Glomerular visceral epithelial cell (primary cell): ENCODE data around the gene GH2.

ENCODE experiments used
- DNase-seq: peaks from one replicate; pipeline ENCODE4 v3.0.0-alpha.2; 2016; ENCODE audit errors: extremely low spot score

The GH2 gene

DNA sequence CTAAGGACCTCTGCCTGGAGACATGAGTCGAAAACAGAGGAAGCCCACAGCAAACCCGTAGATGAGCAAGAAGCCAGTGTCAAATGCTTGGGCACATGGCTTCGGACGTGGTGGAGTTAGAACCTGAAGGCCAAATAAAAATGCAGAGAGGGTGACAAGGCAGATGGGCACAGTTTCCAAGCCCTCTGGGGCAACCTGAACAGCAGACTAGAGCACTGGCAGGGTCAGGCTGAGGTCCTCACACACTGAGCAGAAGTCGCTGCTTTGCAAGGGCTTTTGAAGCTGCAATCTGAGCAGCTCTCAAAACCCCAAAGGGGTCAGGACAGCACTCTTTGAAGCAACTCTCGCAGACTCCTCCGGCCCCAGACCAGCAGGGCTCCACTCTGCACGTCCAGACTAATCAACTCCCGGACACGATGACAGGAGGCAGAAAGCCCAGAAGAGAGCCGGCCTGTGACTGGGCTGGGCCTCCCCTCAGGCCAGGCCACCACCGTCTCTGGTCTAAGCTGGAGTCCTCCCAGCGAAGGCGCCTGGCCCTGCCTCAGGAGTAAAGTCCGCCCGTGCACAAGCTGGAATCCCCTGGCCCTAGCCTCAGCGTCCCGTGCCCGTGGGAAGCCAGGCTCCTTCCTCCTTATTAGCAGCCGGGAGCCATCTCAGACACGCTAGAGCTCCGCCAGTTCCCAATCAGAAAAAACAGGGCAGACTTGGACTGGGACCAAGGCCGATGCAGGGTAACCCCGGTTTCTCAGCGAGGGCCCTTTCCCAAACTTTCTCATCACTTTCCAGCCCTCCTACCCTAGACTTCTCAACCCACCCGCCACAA, 40.2 kb downstream of the GH2 start:
- peak; percentile 35 for DNase-seq

DNA sequence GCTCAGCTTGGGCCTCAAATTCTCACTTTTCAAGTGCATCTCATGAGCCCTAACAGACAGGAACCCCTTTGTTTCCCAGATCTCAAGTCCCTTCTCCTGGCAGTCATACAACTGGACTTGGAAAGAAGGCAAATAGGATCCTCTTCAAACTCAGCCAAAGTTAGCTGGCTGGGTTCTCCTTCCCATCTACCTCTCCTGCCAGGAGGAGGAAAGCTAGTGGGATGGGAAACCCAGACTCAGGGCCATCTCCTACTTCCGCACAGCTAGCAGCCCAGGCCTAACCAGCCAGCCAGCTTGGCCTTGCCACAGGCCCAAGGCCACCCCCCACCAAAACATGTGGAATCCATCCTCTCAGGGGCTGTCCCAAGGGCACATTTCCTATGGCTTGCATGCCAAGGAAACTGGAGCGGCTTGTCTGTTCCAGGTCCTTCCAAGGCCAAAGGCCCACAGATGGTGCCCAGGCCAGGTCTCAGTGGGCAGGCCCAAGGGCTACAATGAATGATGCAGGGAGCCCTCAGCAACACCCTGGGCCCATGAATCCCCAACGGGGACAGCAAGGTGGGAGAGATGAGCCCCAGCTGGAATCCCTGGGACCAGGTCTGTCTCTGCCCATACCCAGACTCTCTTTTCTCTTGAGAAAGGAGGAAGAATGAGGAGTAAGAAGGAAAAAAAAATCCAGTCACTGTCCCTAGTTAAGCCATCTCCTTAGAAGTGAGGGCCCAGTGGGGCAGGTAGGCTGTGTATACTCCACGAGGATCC, 41.0 kb downstream of the GH2 start:
- no peak for DNase-seq

DNA sequence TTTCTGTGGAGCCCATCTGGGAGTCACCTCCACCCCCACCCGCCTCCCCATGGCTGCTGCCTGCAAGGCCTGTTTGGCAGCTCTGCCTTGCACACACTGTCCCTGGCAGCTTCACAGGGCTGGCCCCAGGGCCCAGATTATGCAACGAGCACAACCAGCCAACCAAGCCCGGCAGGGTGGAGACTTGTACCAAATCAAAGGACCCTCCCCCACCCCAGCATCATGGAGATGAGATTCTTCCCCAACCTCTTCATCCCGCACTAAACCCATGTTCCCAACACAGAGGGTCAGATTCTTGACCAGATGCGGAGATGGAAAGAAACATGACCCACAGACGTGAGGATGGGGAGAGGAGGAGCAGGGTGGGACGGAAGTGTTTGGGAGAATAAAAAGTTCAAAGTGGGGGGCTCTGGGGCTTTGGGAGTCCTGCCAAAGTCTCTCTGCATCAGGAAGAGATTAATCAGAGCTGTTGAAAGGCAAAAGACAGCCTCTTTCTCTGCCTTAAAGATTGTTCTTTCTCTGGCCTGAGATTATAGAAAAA, 43.0 kb downstream of the GH2 start:
- no peak for DNase-seq

DNA sequence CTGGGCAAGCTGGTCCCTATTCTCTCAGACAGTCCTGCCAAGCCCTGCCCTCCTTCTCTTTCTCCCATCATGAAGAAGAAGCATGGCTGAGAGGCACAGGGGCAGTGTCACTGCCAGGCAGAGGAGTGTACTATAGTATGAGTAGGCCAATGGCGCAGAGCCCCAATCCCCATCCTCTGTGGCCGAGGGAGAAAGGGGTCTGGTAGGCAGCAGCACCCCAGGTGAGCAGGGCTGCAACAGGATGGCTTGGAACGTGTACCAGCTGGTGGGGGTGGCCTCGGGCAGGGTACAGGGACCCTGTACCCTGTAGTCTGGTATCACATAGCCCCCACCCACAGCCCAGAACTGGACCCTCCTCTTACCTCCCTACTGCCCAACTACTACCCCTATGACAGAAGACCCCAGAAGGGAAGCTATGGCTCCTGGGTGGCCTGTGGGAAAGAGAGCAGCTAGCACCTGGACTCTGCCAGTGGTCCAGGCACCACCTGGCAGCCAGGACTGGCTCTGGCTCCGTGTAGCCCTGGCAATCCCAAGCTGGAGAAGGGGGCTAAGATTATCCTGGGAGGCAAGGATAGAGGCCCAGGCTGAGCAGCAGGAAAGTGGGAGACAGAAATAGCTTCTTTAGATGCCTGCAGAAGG, 43.7 kb downstream of the GH2 start:
- no peak for DNase-seq

DNA sequence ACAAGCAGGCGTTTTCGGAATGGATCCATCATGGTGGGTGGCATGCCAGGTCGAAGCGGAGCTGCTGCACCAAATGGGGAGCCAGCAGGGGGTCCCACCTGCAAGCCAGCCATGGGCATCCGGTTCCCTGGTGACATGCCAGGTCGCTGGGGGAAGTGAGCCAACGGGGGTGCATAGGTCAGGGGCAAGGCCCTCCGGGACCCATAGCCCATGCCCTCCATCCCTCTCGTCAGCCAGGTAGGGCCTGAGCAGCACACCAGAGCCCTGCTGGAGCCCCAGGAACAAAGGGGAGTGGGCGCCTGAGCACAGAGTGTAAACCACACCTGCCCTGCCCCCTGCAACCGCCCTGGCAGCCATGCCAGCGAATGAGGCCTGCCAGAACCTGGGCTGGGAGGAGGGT, 44.3 kb downstream of the GH2 start:
- DNase-seq = no peak

DNA sequence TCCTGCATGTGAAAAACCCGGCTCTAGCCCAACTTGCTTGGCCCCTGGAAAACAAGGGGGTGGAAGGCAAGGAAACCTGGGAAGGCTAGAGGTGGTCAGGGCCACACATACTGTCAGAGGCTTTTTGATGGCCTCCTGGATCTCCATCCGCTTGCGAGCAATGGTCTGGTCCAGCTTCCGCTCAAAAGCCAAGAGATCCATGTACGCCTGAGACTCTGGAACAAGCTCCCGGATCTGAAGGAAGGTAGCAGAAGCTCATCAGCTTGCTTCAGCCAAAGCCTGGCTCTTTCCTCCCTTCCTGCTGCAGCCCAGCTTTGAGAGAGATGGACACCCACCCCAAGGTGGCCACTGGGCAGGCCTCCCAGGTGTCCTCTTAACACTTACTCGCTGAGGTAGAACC, 44.9 kb downstream of the GH2 start:
- DNase-seq = no peak

DNA sequence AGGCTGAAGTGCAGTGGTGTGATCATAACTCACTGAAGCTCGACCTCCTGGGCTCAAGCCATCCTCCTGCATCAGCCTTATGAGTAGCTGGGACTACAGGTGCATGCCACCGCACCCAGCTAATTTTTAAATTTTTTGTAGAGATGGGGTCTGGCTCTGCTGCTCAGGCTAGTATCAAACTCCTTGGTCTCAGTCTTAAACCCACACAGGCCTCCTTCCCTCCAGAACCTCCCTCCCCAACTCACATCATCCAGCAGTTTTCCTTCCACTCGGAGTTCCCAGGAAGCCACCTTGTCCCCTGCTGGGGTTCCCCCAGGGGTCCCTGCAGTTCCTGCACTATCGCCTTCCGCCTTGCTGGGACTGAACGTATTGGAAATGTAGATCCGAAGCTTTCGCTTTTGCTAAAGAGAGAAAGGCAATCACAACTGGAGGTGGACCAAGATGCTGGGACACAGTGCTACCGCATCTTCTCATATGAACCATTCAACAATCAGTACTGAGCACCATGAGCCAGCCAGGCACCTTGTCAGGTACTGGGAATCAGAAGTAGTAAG, 46.5 kb downstream of the GH2 start:
- no peak for DNase-seq

DNA sequence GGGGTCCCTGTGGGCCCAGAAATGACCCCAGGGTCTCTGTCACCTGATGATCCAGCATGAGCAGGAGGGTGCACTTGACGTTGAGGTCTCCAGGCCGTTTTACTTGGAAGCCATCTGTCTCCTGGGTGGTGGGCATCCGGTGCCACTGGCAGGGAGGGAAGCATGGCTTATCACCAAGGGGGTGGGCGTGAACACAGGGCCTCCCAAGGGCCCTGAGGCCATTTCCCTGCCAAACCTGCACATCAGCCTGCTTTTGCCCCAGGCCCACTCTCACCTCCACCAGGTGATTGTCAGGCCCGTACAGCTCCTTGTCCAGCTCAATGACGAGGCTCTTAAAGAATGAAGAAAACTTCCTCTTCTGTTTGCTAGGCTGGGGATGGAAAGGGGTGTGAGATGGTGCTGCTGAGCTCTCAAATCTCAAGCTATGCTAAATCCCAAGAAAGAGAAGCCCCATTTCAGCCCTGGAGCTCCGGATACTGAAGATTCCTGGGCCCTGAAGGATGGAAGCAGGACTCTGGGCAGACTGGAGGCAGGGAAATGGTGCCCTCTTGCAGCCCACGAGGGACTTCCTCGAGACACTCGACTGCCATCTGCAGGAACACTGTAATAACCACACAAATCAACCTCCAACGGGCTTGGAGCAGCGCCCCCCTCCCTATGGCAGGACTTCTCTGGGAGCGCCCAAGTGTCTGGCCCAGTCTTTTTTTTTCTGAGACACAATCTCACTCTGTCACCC, 47.1 kb downstream of the GH2 start:
- peak; percentile 83 for DNase-seq

DNA sequence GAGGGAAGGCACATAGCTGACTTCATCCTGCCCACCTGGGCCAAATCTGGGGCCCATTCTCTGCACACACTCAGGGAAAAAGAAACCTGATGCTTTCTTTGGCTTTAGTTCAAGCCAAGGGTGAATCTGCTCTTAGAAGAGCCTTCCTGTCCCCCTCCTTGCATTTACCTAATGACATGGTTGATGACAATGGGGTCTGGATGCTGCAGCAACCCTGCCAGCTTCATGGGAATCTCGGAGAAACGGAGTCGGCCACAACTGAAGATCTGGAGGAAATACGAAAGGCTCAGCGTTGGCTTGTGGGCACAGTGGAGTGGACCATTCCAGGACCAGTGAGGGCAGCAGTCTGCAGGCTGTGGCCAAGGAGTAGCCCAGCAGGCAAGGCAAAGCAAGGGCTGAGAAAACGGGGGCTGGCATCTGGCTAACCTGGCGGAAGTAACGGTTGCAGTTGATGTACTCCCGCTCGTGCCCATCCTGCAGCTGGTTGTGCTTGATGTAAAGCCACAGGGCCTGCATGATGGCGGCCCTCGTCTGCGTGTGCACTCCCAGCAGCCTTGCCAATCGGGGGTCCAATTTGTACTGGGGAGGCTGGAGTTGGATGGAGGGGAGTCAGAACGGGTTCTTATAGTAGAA, 47.9 kb downstream of the GH2 start:
- DNase-seq = no peak

DNA sequence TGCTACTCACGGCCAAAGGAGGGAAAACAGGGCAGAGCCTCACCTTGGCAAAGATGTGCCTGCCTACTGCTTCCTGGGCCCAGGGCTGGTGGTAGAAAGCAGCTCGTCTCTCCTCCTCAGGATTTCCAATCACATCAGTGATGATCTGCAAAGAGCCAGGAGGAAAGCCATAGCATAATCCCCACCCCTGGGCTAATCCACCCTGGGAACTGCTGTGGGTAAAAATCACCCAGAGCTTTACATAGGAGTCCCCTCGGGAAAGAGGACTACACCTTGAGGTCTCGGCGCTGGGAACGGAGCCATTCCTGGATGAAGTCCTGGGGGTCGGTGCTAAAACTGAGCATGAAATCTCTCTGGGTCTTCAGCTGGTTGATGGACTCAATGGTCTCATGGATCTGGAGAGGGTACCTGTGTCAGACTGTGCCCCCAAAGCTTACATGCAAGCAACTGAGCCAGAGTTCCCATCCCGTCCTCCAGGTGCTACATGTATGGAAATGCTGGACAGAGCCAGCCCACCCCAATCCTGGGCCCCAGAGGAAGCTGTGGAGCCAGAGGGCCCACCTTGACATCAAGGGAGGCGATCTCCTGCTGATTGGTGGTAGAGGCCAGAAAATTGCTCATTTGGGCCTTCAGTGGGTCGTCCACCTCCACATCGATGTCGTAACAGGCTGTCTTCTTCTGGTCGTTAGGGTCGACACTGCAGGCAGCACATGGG, 48.6 kb downstream of the GH2 start:
- DNase-seq = no peak

DNA sequence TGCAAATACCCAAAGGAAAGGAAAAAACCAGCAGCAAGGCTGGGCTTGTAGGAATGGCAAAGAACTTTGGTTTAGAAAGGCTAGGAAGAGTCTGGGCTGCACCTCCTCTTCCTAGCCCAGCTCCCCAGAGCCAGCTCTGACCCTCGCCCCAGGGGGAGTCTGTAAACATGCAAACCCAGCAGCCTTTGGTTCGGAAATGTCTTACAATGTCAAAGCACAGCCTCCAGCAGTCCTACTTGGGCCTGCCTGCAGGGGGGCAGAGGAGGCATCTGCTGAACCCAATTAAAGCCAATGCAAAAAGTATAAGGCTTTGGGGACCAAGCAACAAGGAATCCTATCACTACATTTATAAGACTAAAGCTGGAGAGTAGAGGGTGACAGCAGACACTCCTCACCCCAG, 49.3 kb downstream of the GH2 start:
- no peak for DNase-seq

DNA sequence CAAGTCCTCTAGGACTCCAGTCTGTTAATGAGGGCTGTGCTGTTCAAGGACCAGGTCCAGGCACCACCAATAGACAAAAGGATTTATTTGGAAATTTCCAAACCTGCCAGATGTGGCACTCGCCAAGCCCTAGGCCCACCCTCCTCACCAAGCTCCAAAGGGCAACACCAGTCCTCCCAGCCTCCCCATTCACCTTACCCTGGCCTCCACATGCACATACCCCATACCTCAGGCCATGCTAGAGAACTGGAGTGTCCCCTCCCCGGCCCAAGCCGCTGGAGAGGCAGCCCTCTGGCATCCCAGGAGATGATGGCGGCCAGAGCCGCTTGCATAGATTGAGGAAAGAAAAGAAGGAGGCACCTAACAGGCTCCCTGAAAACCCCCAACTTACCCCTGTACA, 49.7 kb downstream of the GH2 start:
- no peak for DNase-seq

DNA sequence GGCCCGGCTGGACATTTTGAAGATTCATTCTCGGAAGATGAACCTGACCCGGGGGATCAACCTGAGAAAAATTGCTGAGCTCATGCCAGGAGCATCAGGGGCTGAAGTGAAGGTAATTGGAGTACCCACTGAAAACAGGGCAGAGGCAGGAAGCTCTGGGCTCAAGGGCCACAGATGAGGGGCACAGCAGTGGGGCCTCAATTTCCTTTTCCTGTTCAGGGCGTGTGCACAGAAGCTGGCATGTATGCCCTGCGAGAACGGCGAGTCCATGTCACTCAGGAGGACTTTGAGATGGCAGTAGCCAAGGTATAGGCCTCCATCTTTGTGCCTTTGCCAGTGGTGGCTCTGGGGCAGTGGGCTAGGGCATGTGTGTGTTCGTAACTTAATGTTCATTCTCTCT, 50.2 kb downstream of the GH2 start:
- no peak for DNase-seq

DNA sequence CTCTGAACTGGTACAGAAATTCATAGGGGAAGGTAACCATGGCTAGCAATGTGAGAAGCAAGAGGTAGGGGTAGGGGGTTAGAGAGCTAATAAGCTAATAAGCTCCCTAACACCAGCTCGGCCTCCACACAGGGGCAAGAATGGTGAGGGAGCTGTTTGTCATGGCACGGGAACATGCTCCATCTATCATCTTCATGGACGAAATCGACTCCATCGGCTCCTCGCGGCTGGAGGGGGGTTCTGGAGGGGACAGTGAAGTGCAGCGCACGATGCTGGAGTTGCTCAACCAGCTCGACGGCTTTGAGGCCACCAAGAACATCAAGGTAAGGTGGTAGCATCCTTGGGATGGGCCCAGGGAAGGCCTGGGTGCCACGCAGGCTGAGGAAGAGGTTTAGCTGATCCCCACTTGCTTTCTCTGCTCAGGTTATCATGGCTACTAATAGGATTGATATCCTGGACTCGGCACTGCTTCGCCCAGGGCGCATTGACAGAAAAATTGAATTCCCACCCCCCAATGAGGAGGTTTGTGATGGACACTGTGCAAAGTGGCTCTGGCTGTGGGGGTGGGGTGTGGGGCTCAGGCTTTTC, 50.7 kb downstream of the GH2 start:
- DNase-seq = no peak

DNA sequence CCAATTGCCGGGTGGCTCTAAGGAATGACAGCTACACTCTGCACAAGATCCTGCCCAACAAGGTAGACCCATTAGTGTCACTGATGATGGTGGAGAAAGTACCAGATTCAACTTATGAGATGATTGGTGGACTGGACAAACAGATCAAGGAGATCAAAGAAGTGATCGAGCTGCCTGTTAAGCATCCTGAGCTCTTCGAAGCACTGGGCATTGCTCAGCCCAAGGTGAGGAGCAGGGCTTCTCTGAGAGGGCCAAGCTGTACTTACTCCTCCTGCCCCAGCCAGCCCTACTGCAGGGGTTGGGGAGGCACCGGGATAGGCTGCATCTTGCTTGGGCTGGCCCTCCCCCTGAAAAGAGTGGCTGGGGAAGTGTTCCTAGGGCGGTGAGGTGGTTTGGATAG, 51.5 kb downstream of the GH2 start:
- no peak for DNase-seq
